ENCODE data around the gene RAPGEF2.

DNA sequence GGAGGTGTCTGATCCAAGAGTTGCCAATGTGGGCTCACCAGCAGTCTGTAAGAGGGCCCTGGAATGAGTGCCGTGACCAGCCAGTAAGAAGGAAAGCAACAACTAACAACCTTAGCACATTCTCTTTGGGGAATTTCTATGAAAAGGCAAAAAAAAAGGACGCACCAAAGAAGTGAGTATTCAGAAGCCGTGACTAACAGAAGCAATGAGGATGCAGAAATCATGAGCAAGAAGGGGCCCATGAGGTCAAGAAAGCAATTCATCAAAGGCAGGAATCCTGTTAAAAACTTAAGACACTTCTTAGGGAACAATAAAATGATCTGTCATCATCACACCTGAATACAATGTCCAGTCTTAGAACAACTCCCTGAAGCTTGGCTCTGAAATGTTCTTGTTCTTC lies 260.5 kb downstream of the RAPGEF2 start:
- TF ChIP-seq, protein P1, sequence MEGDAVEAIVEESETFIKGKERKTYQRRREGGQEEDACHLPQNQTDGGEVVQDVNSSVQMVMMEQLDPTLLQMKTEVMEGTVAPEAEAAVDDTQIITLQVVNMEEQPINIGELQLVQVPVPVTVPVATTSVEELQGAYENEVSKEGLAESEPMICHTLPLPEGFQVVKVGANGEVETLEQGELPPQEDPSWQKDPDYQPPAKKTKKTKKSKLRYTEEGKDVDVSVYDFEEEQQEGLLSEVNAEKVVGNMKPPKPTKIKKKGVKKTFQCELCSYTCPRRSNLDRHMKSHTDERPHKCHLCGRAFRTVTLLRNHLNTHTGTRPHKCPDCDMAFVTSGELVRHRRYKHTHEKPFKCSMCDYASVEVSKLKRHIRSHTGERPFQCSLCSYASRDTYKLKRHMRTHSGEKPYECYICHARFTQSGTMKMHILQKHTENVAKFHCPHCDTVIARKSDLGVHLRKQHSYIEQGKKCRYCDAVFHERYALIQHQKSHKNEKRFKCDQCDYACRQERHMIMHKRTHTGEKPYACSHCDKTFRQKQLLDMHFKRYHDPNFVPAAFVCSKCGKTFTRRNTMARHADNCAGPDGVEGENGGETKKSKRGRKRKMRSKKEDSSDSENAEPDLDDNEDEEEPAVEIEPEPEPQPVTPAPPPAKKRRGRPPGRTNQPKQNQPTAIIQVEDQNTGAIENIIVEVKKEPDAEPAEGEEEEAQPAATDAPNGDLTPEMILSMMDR (optimal IDR thresholded peaks at IDR 0.05 in 1 of 3, IDR thresholded peaks at IDR 0.05 in 1 of 3, conservative IDR thresholded peaks at IDR 0.05 in 1 of 3; ENCODE audit: extremely low read depth in 1 of 3, insufficient read depth in 2 of 3, low read length in 3 of 3): no peak
- TF ChIP-seq EZH2 (IDR thresholded peaks at IDR 0.05; ENCODE audit: low read length): no peak

Data from keratinocyte (primary cell).